HepG2 (cell line): Measurements from ENCODE around the gene ZDHHC24. TPM values are rescaled to one million over a fixed set of nuclear protein-coding genes. Genes with fewer than 3 reads are reported as not detected.

Experiments
- AGO1 ChIP-seq: fragments of 200-400 bp; formaldehyde crosslinking; IDR thresholded peaks from 2 replicates; pipeline ENCODE4 v1.6.1; 2017; ENCODE audit warnings: mild to moderate bottlenecking, low read depth, low read length, moderate library complexity; ENCODE audit not compliant: poor library complexity, severe bottlenecking
- AGO2 ChIP-seq: fragments of 200-400 bp; formaldehyde crosslinking; optimal IDR thresholded peaks from 2 replicates; pipeline ENCODE3; 2017; ENCODE audit warnings: mild to moderate bottlenecking, low read depth, low read length, moderate library complexity
- CBFB ChIP-seq: sonication (generic); formaldehyde crosslinking; IDR thresholded peaks from 2 replicates; pipeline ENCODE4 v1.4.0; 2020; ENCODE audit warnings: missing genetic modification reagents
- CENPX ChIP-seq: sonication (generic); formaldehyde crosslinking; IDR thresholded peaks from 2 replicates; pipeline ENCODE4 v1.9.0; 2021; ENCODE audit warnings: mild to moderate bottlenecking, missing genetic modification reagents, moderate library complexity
- FLYWCH1 ChIP-seq: sonication (generic); formaldehyde crosslinking; IDR thresholded peaks from 2 replicates; pipeline ENCODE4 v1.8.1; 2023; ENCODE audit warnings: mild to moderate bottlenecking, missing genetic modification reagents
- GATA4 ChIP-seq: sonication (generic); IDR thresholded peaks from 2 replicates; pipeline ENCODE4 v1.6.1; 2016; ENCODE audit warnings: antibody characterized with exemption, low read depth, borderline replicate concordance
- JARID2 ChIP-seq: sonication (generic); formaldehyde crosslinking; IDR thresholded peaks from 2 replicates; pipeline ENCODE4 v1.8.1; 2023; ENCODE audit warnings: missing genetic modification reagents, inconsistent platforms; ENCODE audit not compliant: insufficient replicate concordance
- KDM2A ChIP-seq: sonication (generic); formaldehyde crosslinking; IDR thresholded peaks from 2 replicates; pipeline ENCODE4 v1.4.0; 2020; ENCODE audit warnings: low read depth, missing genetic modification reagents, borderline replicate concordance
- KDM3A ChIP-seq: IDR thresholded peaks from 2 replicates; pipeline ENCODE4 v1.6.1; 2018; ENCODE audit warnings: low read depth, missing compliant biosample characterization
- KLF11 ChIP-seq: IDR thresholded peaks from 2 replicates; pipeline ENCODE4 v1.6.1; 2016; ENCODE audit warnings: missing compliant biosample characterization
- KLF15 ChIP-seq: sonication (generic); formaldehyde crosslinking; IDR thresholded peaks from 2 replicates; pipeline ENCODE4 v1.8.1; 2023; ENCODE audit warnings: borderline replicate concordance, mild to moderate bottlenecking, inconsistent platforms, missing genetic modification reagents, mixed read lengths
- NAIF1 ChIP-seq: sonication (generic); formaldehyde crosslinking; IDR thresholded peaks from 2 replicates; pipeline ENCODE4 v1.5.0; 2020; ENCODE audit warnings: mild to moderate bottlenecking, missing genetic modification reagents, borderline replicate concordance
- NCOA2 ChIP-seq: sonication (generic); formaldehyde crosslinking; IDR thresholded peaks from 2 replicates; pipeline ENCODE4 v1.8.0; 2022; ENCODE audit warnings: inconsistent platforms
- NFE2L1 ChIP-seq: sonication (generic); formaldehyde crosslinking; IDR thresholded peaks from 2 replicates; pipeline ENCODE4 v1.4.0; 2020; ENCODE audit warnings: missing genetic modification reagents, mild to moderate bottlenecking, borderline replicate concordance
- NFYC ChIP-seq: IDR thresholded peaks from 2 replicates; pipeline ENCODE4 v1.6.1; 2016; ENCODE audit warnings: missing genetic modification reagents, missing compliant biosample characterization
- RFXANK ChIP-seq: IDR thresholded peaks from 2 replicates; pipeline ENCODE4 v1.6.1; 2016
- RNF2 ChIP-seq: fragments of 450-650 bp; conservative IDR thresholded peaks from 2 replicates; pipeline ENCODE4 v1.6.1; 2016; ENCODE audit warnings: low read depth
- SMAD9 ChIP-seq: sonication (generic); formaldehyde crosslinking; IDR thresholded peaks from 2 replicates; pipeline ENCODE4 v1.5.1; 2020; ENCODE audit warnings: mild to moderate bottlenecking, missing genetic modification reagents
- ZNF180 ChIP-seq: sonication (generic); formaldehyde crosslinking; IDR thresholded peaks from 2 replicates; pipeline ENCODE4 v1.4.0; 2020; ENCODE audit warnings: low read depth, missing genetic modification reagents, borderline replicate concordance
- ZNF792 ChIP-seq: IDR thresholded peaks from 2 replicates; pipeline ENCODE4 v1.6.1; 2016
- ZSCAN21 ChIP-seq: sonication (generic); formaldehyde crosslinking; IDR thresholded peaks from 2 replicates; pipeline ENCODE4 v1.8.0; 2022; ENCODE audit warnings: mild to moderate bottlenecking, missing genetic modification reagents, moderate library complexity, borderline replicate concordance
- polyA plus RNA-seq, 8 experiments: library from polyadenylated mRNA; depleted of rRNA in 3 of 8; stranded (reverse) in 7 of 8; unstranded in 1 of 8; fragments of >200 nt; fragmentation: Illumina TruSeq in 4 of 8; extraction: Trizol in 4 of 8; gene quantifications; 2 replicates each; pipeline versions ENCODE4 v1.2.1 to v1.2.3, GENCODE V29; 2011 to 2016; ENCODE audit warnings: low read depth in 4 of 8, missing spikeins in 1 of 8, mixed read lengths in 1 of 8; ENCODE audit not compliant: insufficient read depth in 1 of 8
- total RNA-seq, 5 experiments: library from RNA; depleted of rRNA; stranded (reverse); fragments of >200 nt; fragmentation: Illumina TruSeq; extraction: Trizol; gene quantifications; 2 replicates each; pipeline ENCODE4 v1.2.3, GENCODE V29; 2016; ENCODE audit warnings: low read depth in 1 of 5
- TF ChIP-seq, protein P1 (sequence below), 2 experiments: sonication (generic) in 1 of 2; formaldehyde crosslinking in 1 of 2; IDR thresholded peaks; 2 replicates each; pipeline versions ENCODE4 v1.4.0 to v1.6.1; 2018 to 2020; ENCODE audit warnings: missing genetic modification reagents in 2 of 2, borderline replicate concordance in 1 of 2, low read depth in 1 of 2, mild to moderate bottlenecking in 1 of 2, missing biosample characterization in 1 of 2
- TF ChIP-seq, protein P2 (sequence below): sonication (generic); formaldehyde crosslinking; IDR thresholded peaks from 2 replicates; pipeline ENCODE4 v1.4.0; 2020; ENCODE audit warnings: missing genetic modification reagents, borderline replicate concordance
- TF ChIP-seq, protein P3 (sequence below): sonication (generic); formaldehyde crosslinking; IDR thresholded peaks from 2 replicates; pipeline ENCODE4 v1.4.0; 2020; ENCODE audit warnings: missing genetic modification reagents

Gene ZDHHC24
- total and polyA plus RNA-seq, 2 of the 13 experiments (the other 11 are each of a cell fraction or from before 2014, with no cell fraction given) = 4.3 TPM

DNA sequence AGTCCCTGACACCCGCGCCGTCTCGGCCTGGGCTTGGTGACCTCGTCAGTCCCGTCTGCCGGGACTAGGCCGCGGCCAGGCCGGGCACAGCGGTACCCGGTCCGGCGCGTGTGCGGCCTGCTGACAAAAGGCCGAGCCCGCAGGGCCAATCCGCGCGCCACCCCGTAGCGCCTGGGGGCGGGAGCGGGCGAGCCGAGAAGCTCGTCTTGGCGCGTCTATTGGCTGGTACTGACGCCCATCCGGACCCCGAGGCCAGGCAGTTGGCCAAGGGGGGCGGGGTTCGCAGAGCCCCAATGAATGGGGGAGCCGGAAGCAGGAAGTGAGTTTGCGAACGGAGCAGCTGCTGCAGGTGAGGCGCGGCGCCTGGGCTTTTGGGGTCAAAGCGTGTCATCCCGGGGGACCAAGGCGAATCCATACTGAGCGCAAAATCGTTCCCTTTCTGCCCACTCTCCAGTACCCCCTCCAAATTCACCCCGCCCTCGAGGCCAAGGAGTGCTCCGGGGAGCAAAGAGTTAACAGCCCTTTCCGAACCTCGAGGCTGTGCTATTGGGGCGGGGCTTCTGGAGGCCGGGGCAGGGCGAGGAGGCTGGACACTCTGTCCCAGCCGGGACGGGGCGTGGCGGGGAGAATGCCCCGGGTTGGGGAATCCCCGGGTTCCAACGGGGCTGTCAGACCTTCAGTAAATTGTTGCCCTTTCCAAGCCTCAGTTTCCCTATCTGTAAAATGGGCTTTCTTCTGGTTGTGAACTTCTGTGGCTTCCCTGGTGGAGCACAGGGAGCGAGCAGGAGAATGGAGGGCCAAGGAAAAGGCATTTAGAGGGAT lies 65.5 kb downstream of the ZDHHC24 start, which contains the start of gene DPP3 (continued):
- TF ChIP-seq, protein P1, sequence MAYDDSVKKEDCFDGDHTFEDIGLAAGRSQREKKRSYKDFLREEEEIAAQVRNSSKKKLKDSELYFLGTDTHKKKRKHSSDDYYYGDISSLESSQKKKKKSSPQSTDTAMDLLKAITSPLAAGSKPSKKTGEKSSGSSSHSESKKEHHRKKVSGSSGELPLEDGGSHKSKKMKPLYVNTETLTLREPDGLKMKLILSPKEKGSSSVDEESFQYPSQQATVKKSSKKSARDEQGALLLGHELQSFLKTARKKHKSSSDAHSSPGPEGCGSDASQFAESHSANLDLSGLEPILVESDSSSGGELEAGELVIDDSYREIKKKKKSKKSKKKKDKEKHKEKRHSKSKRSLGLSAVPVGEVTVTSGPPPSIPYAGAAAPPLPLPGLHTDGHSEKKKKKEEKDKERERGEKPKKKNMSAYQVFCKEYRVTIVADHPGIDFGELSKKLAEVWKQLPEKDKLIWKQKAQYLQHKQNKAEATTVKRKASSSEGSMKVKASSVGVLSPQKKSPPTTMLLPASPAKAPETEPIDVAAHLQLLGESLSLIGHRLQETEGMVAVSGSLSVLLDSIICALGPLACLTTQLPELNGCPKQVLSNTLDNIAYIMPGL (CRISPR knock-in tag; IDR thresholded peaks at IDR 0.05; ENCODE audit: borderline replicate concordance in 1 of 2, low read depth in 1 of 2) = peak; percentile 65 to 85
- TF ChIP-seq KDM2A (peak; percentile 94), KLF11 (CRISPR knock-in tag) (no peak), CBFB (CRISPR knock-in tag) (peak; percentile 67; the same call in 1 of the 2 replicates), CENPX (no peak), ZSCAN21 (peak; percentile 58; the same call in 1 of the 2 replicates), KLF15 (CRISPR knock-in tag) (peak; percentile 18; the same call in 1 of the 2 replicates), FLYWCH1 (no peak), KDM3A (CRISPR knock-in tag) (peak; percentile 34; the same call in 1 of the 2 replicates), ZNF792 (CRISPR knock-in tag) (peak; percentile 45; the same call in 1 of the 2 replicates), SMAD9 (CRISPR knock-in tag) (no peak), NAIF1 (CRISPR knock-in tag) (peak; percentile 51; the same call in 1 of the 2 replicates), GATA4 (0 out of 2 replicates have a peak, but pooled peaks have one; percentile 12), NCOA2 (CRISPR knock-in tag) (no peak; the same call in 1 of the 2 replicates), JARID2 (CRISPR knock-in tag) (peak; percentile 52), AGO2 (peak; percentile 58), ZNF180 (CRISPR knock-in tag) (no peak), RNF2 (peak; percentile 95), NFYC (CRISPR knock-in tag) (peak; percentile 97), NFE2L1 (no peak), RFXANK (peak; percentile 55; the same call in 1 of the 2 replicates), AGO1 (peak; percentile 93)
- TF ChIP-seq, protein P2, sequence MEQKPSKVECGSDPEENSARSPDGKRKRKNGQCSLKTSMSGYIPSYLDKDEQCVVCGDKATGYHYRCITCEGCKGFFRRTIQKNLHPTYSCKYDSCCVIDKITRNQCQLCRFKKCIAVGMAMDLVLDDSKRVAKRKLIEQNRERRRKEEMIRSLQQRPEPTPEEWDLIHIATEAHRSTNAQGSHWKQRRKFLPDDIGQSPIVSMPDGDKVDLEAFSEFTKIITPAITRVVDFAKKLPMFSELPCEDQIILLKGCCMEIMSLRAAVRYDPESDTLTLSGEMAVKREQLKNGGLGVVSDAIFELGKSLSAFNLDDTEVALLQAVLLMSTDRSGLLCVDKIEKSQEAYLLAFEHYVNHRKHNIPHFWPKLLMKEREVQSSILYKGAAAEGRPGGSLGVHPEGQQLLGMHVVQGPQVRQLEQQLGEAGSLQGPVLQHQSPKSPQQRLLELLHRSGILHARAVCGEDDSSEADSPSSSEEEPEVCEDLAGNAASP (CRISPR knock-in tag) = peak; percentile 63
- TF ChIP-seq, protein P3, sequence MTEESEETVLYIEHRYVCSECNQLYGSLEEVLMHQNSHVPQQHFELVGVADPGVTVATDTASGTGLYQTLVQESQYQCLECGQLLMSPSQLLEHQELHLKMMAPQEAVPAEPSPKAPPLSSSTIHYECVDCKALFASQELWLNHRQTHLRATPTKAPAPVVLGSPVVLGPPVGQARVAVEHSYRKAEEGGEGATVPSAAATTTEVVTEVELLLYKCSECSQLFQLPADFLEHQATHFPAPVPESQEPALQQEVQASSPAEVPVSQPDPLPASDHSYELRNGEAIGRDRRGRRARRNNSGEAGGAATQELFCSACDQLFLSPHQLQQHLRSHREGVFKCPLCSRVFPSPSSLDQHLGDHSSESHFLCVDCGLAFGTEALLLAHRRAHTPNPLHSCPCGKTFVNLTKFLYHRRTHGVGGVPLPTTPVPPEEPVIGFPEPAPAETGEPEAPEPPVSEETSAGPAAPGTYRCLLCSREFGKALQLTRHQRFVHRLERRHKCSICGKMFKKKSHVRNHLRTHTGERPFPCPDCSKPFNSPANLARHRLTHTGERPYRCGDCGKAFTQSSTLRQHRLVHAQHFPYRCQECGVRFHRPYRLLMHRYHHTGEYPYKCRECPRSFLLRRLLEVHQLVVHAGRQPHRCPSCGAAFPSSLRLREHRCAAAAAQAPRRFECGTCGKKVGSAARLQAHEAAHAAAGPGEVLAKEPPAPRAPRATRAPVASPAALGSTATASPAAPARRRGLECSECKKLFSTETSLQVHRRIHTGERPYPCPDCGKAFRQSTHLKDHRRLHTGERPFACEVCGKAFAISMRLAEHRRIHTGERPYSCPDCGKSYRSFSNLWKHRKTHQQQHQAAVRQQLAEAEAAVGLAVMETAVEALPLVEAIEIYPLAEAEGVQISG (CRISPR knock-in tag) = peak; percentile 51
